Measurements from ENCODE around the gene ACAD8. TPM values are rescaled to one million over a fixed set of nuclear protein-coding genes. Genes with fewer than 3 reads are reported as not detected.
"Not testable (repeated sequence)": the region's sequence is repeated elsewhere in the genome, so short reads cannot be mapped to it uniquely, and the experiment has no call there.

The ACAD8 gene
- total and polyA plus RNA-seq, 7 donors: 19.0 to 31.2 (median 28.0) TPM

- whole genome bisulfite sequencing, 2 donors: 20 to 24% methylated on average over 36 of the region's 36 CpGs
- Histone ChIP-seq H3K27ac (no peak overlapping the region), H3K27me3 (peaks cover 38 to 64% (median 61%) of the 10 kb centered on the region in 3 donors), H3K36me3 (no peaks in the 10 kb centered on the region), H3K4me1 (peaks cover 0 to 23% (median 18%) of the 10 kb centered on the region in 4 donors), H3K9me3 (no peaks in the 10 kb centered on the region), H3K4me3 (peak overlapping the region in 3 of 4 donors; percentile 37 to 45 (median 40))
- TF ChIP-seq POLR2AphosphoS5 (IDR thresholded peaks at IDR 0.05): no peak
- intact Hi-C loops (cut with DNase I): loop anchor here (5.0 kb wide), 1 partner anchor 55 kb away; the partner anchor contains the start of gene GLB1L2
- no peak for DNase-seq
Measured at GRCh38 chr11:134277183-134278001, 24.0 kb downstream of the ACAD8 start.

DNA sequence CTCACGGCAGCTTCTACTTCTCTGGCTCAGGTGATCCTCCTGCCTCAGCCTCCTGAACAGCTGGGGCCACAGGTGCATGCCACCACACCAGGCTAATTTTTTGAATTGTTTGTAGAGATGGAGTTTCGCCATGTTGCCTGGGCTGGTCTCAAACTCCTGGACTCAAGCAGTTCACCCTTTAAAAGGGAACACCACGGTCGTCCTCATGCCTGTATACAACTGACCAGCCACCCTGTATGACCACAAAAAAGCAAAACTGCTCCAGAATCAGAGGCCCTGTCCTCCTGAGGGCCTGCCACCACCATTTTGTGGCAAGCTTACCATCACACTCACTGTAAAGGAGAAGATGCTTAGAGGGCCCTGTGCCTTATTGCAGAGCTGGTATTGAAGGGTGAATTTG is 25.0 kb downstream of the ACAD8 start:
- H3K4me3 ChIP-seq: no peak overlapping the region
- no peaks in the 10 kb centered on the region for H3K36me3 ChIP-seq
- TF ChIP-seq POLR2A (IDR thresholded peaks at IDR 0.05) (no peak), CTCF (IDR thresholded peaks at IDR 0.05) (no peak), EP300 (IDR thresholded peaks at IDR 0.05) (no peak), POLR2AphosphoS5 (IDR thresholded peaks at IDR 0.05) (no peak)
- peaks cover 31 to 54% (median 51%) of the 10 kb centered on the region in 3 donors for H3K27me3 ChIP-seq
- 94% methylated on average over 4 of the region's 4 CpGs for WGBS, 2 donors
- peaks cover 0 to 23% (median 18%) of the 10 kb centered on the region in 4 donors for H3K4me1 ChIP-seq
- H3K27ac ChIP-seq: no peak overlapping the region
- no peak for DNase-seq
- intact Hi-C loops (cut with DNase I): loop anchor here (5.0 kb wide), 1 partner anchor 54 kb away; the partner anchor contains the start of gene GLB1L2
- H3K9me3 ChIP-seq: no peaks in the 10 kb centered on the region

GRCh38 chr11:134281635-134282034 is 28.3 kb downstream of the ACAD8 start:
- H3K27me3 ChIP-seq: peaks cover 10 to 21% (median 18%) of the 10 kb centered on the region in 3 donors
- H3K4me3 ChIP-seq; H3K4me1 ChIP-seq; H3K9me3 ChIP-seq; DNase-seq; intact Hi-C loops (cut with DNase I); H3K36me3 ChIP-seq; H3K27ac ChIP-seq: not testable (repeated sequence)
- 82 to 93% methylated on average over 16 of the region's 17 CpGs for WGBS, 2 donors

- 83 to 86% methylated on average over 22 of the region's 22 CpGs for WGBS, 2 donors
- Histone ChIP-seq H3K4me3 (no peak overlapping the region), H3K27me3 (peaks cover 2 to 14% (median 11%) of the 10 kb centered on the region in 3 donors), H3K36me3 (no peaks in the 10 kb centered on the region), H3K9me3 (no peaks in the 10 kb centered on the region), H3K4me1 (peaks cover 0 to 1% (median 0%) of the 10 kb centered on the region in 4 donors), H3K27ac (no peak overlapping the region)
- intact Hi-C loops (cut with DNase I): no loop called here
- TF ChIP-seq POLR2A (IDR thresholded peaks at IDR 0.05): no peak
- TF ChIP-seq CTCF (IDR thresholded peaks at IDR 0.05): no peak
- no peak for TF ChIP-seq POLR2AphosphoS5 (IDR thresholded peaks at IDR 0.05)
- no peak for TF ChIP-seq EP300 (IDR thresholded peaks at IDR 0.05)
- no peak for DNase-seq
Measured at GRCh38 chr11:134282121-134283045, 29.0 kb downstream of the ACAD8 start.

- H3K4me1 ChIP-seq: no peaks in the 10 kb centered on the region
- H3K9me3 ChIP-seq: no peaks in the 10 kb centered on the region
- WGBS, 2 donors: 83 to 88% methylated on average over 16 of the region's 16 CpGs
- no peaks in the 10 kb centered on the region for H3K36me3 ChIP-seq
- no peak for DNase-seq
- H3K27me3 ChIP-seq: peaks cover 0 to 2% (median 0%) of the 10 kb centered on the region in 3 donors
- no peak overlapping the region for H3K27ac ChIP-seq
- no peak overlapping the region for H3K4me3 ChIP-seq
- no peak for TF ChIP-seq CTCF (IDR thresholded peaks at IDR 0.05)
- no peak for TF ChIP-seq POLR2AphosphoS5 (IDR thresholded peaks at IDR 0.05)
- no peak for TF ChIP-seq EP300 (IDR thresholded peaks at IDR 0.05)
- TF ChIP-seq POLR2A (IDR thresholded peaks at IDR 0.05): no peak
- intact Hi-C loops (cut with DNase I): no loop called here
Measured at GRCh38 chr11:134283461-134284230, 30.3 kb downstream of the ACAD8 start.

- H3K36me3 ChIP-seq; DNase-seq; H3K4me1 ChIP-seq; H3K27ac ChIP-seq; H3K9me3 ChIP-seq; H3K4me3 ChIP-seq; intact Hi-C loops (cut with DNase I); H3K27me3 ChIP-seq: not testable (repeated sequence)
- WGBS, 2 donors: 86 to 93% methylated on average over 5 of the region's 5 CpGs
Measured at GRCh38 chr11:134284349-134284748, 31.0 kb downstream of the ACAD8 start.
